ENCODE results near the gene RGS13. TPM values are rescaled to one million over a fixed set of nuclear protein-coding genes. Genes with fewer than 3 reads are reported as not detected.

RGS13 gene
- polyA plus RNA-seq, 6 donors from 2014 or later = 0.07 TPM; not detected in 5

GRCh38 chr1:192703283-192704206, 67.6 kb downstream of the RGS13 start:
- H3K4me3 Mint-ChIP-seq = no peak overlapping the region
- ATAC-seq (ENCODE audit: low read depth in 2 of 2) = no peak

GRCh38 chr1:192705510-192705909, 69.6 kb downstream of the RGS13 start:
- DNase-seq (no peak), ATAC-seq (ENCODE audit: low read depth in 2 of 2) (no peak)
- no peak overlapping the region for H3K4me3 Mint-ChIP-seq
- no peaks in the 10 kb centered on the region for H3K4me1 Mint-ChIP-seq
- H3K27ac Mint-ChIP-seq = no peak overlapping the region
- no peaks in the 10 kb centered on the region for H3K9me3 Mint-ChIP-seq
- no peaks in the 10 kb centered on the region for H3K36me3 Mint-ChIP-seq
- H3K27me3 Mint-ChIP-seq = no peaks in the 10 kb centered on the region

More at GRCh38 chr1:192703283-192704206, 67.6 kb downstream of the RGS13 start:
- Mint-ChIP-seq H3K9me3 (no peaks in the 10 kb centered on the region), H3K27ac (no peak overlapping the region), H3K36me3 (no peaks in the 10 kb centered on the region), H3K4me1 (no peaks in the 10 kb centered on the region), H3K27me3 (no peaks in the 10 kb centered on the region)
- no peak for DNase-seq

GRCh38 chr1:192706936-192707335, 71.0 kb downstream of the RGS13 start:
- ATAC-seq (ENCODE audit: low read depth in 2 of 2) (no peak), DNase-seq (no peak)
- no peaks in the 10 kb centered on the region for H3K9me3 Mint-ChIP-seq
- H3K36me3 Mint-ChIP-seq = no peaks in the 10 kb centered on the region
- H3K27me3 Mint-ChIP-seq = no peaks in the 10 kb centered on the region
- no peaks in the 10 kb centered on the region for H3K4me1 Mint-ChIP-seq
- H3K4me3 Mint-ChIP-seq = no peak overlapping the region
- no peak overlapping the region for H3K27ac Mint-ChIP-seq

- DNase-seq (no peak), ATAC-seq (ENCODE audit: low read depth in 2 of 2) (no peak)
- Mint-ChIP-seq H3K36me3 (no peaks in the 10 kb centered on the region), H3K9me3 (no peaks in the 10 kb centered on the region), H3K27ac (no peak overlapping the region), H3K27me3 (peaks cover 0 to 9% (median 4%) of the 10 kb centered on the region in 3 donors), H3K4me1 (no peaks in the 10 kb centered on the region), H3K4me3 (no peak overlapping the region)
Measured at GRCh38 chr1:192707978-192708547, 72.1 kb downstream of the RGS13 start.

GRCh38 chr1:192709544-192709943, 73.6 kb downstream of the RGS13 start:
- Mint-ChIP-seq H3K9me3 (peaks cover 0 to 3% (median 0%) of the 10 kb centered on the region in 7 donors), H3K27me3 (peaks cover 9% of the 10 kb centered on the region in 3 donors), H3K36me3 (no peaks in the 10 kb centered on the region), H3K4me3 (no peak overlapping the region), H3K27ac (no peak overlapping the region), H3K4me1 (no peaks in the 10 kb centered on the region)
- DNase-seq (no peak), ATAC-seq (ENCODE audit: low read depth in 2 of 2) (no peak)

Other genes with a start within 250 kb of the RGS13 start
- 100 to 1,000 TPM in 4 of 6 donors, 10 to 100 TPM in 2; 55.5 to 355 (median 116) TPM for gene RGS1, start 60.4 kb upstream of the RGS13 start, polyA plus RNA-seq (ENCODE audit: low read depth in 6 of 6)
- 100 to 1,000 TPM in 5 of 6 donors, 10 to 100 TPM in 1; 83.1 to 691 (median 187) TPM for gene RGS2, start 172.9 kb downstream of the RGS13 start, polyA plus RNA-seq (ENCODE audit: low read depth in 6 of 6)